Aorta (tissue), 5 donors: ENCODE data around the gene RACK1. TPM values are rescaled to one million over a fixed set of nuclear protein-coding genes. Genes with fewer than 3 reads are reported as not detected.
"Not testable (repeated sequence)": the region's sequence is repeated elsewhere in the genome, so short reads cannot be mapped to it uniquely, and the experiment has no call there.

Experiments
- ATAC-seq: fragments of 200-7000 bp; cut with Tn5 transposase; one replicate; pipeline ENCODE4 v1.9.1; 2022; ENCODE audit warnings: moderate library complexity; ENCODE audit not compliant: low FRiP score
- DNase-seq, 2 donors: peaks; one replicate each; pipeline ENCODE4 v3.0.0-alpha.2; 2020
- H3K27ac ChIP-seq, 2 donors: one replicate each; pipeline ENCODE4 v1.5.1; 2013; ENCODE audit warnings: low read length in 2 of 2, mild to moderate bottlenecking in 2 of 2, moderate library complexity in 2 of 2, control low read depth in 1 of 2, inconsistent platforms in 1 of 2, low read depth in 1 of 2
- H3K27me3 ChIP-seq, 2 donors: one replicate each; pipeline ENCODE4 v1.6.1; 2013; ENCODE audit warnings: control low read depth in 1 of 2, low read length in 1 of 2, mild to moderate bottlenecking in 1 of 2, moderate library complexity in 1 of 2; ENCODE audit not compliant: insufficient read depth in 2 of 2, control insufficient read depth in 1 of 2
- H3K36me3 ChIP-seq, 2 donors: one replicate each; pipeline ENCODE4 v1.6.1; 2013; ENCODE audit warnings: control low read depth in 1 of 2, low read length in 1 of 2, mild to moderate bottlenecking in 1 of 2; ENCODE audit not compliant: insufficient read depth in 2 of 2, control insufficient read depth in 1 of 2
- H3K4me1 ChIP-seq, 2 donors: one replicate each; pipeline ENCODE4 v1.6.1; 2013; ENCODE audit warnings: low read length in 2 of 2, control low read depth in 1 of 2, mild to moderate bottlenecking in 1 of 2, moderate library complexity in 1 of 2; ENCODE audit not compliant: insufficient read depth in 2 of 2, control insufficient read depth in 1 of 2
- H3K4me3 ChIP-seq, 2 donors: one replicate each; pipeline ENCODE4 v1.5.1; 2013; ENCODE audit warnings: low read length in 2 of 2, control low read depth in 1 of 2, mild to moderate bottlenecking in 1 of 2
- H3K9me3 ChIP-seq: one replicate; pipeline ENCODE4 v1.6.1; 2013; ENCODE audit warnings: mild to moderate bottlenecking, low read length; ENCODE audit not compliant: control insufficient read depth
- WGBS, 2 donors: extraction: QIAGEN DNeasy Blood & Tissue Kit; methylation state at CpG; one replicate each; pipeline ENCODE4 v1.1.7; 2013; 5-methylcytosine and 5-hydroxymethylcytosine counted together
- intact Hi-C, 2 donors: fragments of 100-400 bp; cut with DNase I; formaldehyde crosslinking; loops; one replicate each; pipeline versions ENCODE4 v1.14.2 to v1.15.0; 2022
- polyA plus RNA-seq, 2 donors: library from polyadenylated mRNA; stranded (reverse); fragments of 200-250 nt; gene quantifications; one replicate each; pipeline ENCODE4 v1.2.3, GENCODE V29; 2013
- total RNA-seq, 2 donors: library from RNA; stranded (reverse); fragmentation: NEBNext Ultra II Directional; extraction: Animal tissue kit (Norgen Biotek cat#: 25700); gene quantifications; one replicate each; pipeline ENCODE4 v1.2.1, GENCODE V29; 2021
- donor health status: healthy with polysubstance abuse.
- donor health status: Bipolar disorder and iron deficiency.
- donor health status: DM: no; HTN: no; CAD: no.
- donor health status: DM: no; HTN: no; CAD: no.
- donor health status: DM: yes; HTN: yes; CAD: no.

RACK1 gene
- total and polyA plus RNA-seq, 4 donors, result 922 to 2,024 (median 1,515) TPM

DNA sequence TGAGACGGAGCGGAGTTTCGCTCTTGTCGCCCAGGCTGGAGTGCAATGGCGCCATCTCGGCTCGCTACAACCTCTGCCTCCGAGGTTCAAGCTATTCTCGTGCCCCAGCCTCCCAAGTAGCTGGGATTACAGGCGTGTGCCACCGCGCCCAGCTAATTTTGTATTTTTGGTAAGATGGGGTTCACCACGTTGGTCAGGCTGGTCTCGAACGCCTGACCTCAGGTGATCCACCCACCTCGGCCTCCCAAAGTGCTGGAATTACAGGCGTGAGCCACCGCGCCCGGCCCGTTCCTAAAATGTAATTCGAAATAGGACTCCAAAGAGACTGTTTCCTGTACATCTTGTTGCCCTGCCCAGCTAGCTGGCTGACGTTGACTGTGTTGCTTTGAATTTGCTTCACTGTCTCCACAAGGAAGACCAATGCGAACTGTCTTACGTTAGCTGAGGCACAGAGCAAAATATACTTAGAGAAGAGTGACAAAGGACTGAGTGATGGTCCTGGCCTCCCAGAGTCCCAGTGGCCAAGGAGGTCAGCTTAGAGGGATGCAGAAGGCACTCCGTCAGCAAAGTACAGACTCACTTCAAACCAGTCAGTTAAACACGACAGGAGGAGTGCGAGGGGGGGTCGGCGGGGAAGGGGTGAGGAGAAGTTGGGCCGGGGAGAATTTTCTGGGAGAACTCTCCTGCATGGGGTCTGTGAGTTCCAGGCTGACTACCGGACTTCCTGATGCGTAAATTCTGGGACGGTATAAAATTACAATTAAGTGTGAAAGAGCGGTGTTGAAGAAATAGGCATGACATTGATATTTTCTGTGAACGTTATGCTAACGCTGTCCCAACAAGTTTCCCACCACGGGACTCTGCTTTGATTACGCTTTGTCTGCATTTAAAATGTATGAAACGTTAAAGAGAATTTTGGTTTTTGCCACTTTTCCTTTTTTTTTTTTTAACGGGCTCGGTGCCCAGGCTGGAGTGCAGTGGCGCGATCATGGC lies 27.4 kb downstream of the RACK1 start:
- H3K27me3 ChIP-seq, result no peaks in the 10 kb centered on the region
- H3K4me3 ChIP-seq, result peak overlapping the region in 1 of 2 donors; percentile 2
- no peaks in the 10 kb centered on the region for H3K36me3 ChIP-seq
- no peaks in the 10 kb centered on the region for H3K4me1 ChIP-seq
- no peaks in the 10 kb centered on the region for H3K9me3 ChIP-seq
- DNase-seq (no peak), ATAC-seq (no peak)
- H3K27ac ChIP-seq, result no peak overlapping the region
- WGBS, 2 donors, result 36 to 38% methylated on average over 44 of the region's 44 CpGs
- intact Hi-C loops, result loop anchor here in 1 of 2 donors (5.0 kb wide), 1 partner anchor 36 kb away; no protein-coding TSS in a partner anchor

DNA sequence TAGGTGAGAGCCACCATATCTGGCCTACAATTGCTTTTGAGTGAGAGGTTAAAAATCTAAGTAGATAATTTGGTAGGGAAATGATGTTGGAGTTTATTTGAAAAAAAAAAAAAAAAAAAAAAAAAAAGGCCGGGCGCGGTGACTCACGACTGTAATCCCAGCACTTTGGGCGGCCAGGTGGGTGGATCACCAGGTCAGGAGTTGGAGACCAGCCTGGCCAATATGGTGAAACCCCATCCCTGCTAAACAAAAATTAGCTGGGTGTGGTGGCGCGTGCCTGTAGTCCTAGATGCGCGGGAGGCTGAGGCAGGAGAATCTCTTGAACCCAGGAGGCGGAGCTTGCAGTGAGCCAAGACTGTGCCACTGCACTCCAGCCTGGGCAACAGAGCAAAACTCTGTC lies 29.5 kb downstream of the RACK1 start:
- 91 to 94% methylated on average over 10 of the region's 10 CpGs for WGBS, 2 donors
- H3K4me3 ChIP-seq, result not testable (repeated sequence)

DNA sequence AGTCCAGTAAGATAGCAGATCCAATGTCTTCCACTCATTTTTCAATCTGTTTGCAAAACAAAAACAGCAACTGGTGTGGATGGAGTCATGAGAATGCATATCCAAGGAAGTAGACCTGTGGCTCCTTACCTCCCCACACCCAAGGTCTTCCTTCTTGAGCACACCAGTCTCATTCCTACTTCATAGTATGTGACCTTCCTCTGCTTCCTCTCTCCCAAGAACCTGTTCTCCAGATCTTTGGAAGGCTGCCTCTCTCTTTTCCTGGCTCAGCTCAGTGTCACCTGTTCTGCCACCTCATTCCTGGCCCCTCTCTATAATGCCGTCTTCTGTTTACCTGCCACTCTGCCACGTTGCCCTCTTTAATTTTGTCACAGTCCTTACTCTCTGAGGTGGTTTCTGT lies 30.8 kb downstream of the RACK1 start:
- intact Hi-C loops, result no loop called here

More for the DNA sequence above, 29.5 kb downstream of the RACK1 start:
- H3K27me3 ChIP-seq, H3K9me3 ChIP-seq, ATAC-seq, H3K36me3 ChIP-seq, H3K4me1 ChIP-seq, H3K27ac ChIP-seq, intact Hi-C loops, DNase-seq: not testable (repeated sequence)

DNA sequence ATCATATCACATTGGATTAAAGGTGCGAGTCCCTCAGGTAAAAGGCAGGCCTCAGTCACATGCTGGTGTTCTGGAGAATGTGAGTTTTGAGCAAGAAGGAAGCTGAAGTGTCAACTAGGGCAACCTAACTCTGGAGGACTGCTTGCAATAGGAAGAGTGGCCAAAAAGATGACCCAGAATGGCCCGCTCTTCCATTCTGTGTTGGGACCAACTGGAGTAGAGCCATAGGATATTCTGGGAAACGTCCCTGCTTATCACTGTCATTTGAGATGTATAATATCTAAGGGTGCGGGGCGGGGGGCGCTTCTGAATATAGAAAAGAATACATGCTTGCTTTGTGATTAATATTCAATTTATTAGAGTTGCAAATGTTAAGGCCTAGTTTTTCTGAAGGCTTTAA lies 31.6 kb downstream of the RACK1 start:
- peak in 1 of 2 donors; percentile 9 for DNase-seq
- intact Hi-C loops, result no loop called here
- Histone ChIP-seq H3K4me1 (no peaks in the 10 kb centered on the region), H3K9me3 (no peaks in the 10 kb centered on the region), H3K27me3 (no peaks in the 10 kb centered on the region), H3K36me3 (no peaks in the 10 kb centered on the region), H3K27ac (no peak overlapping the region), H3K4me3 (no peak overlapping the region)
- WGBS, 2 donors, result 91 to 92% methylated on average over 6 of the region's 6 CpGs
- ATAC-seq, result no peak

More for the DNA sequence above, 30.8 kb downstream of the RACK1 start:
- Histone ChIP-seq H3K4me3 (no peak overlapping the region), H3K9me3 (no peaks in the 10 kb centered on the region), H3K27me3 (no peaks in the 10 kb centered on the region), H3K36me3 (no peaks in the 10 kb centered on the region), H3K27ac (no peak overlapping the region), H3K4me1 (no peaks in the 10 kb centered on the region)
- 79 to 85% methylated on average over 2 of the region's 2 CpGs for WGBS, 2 donors
- no peak for DNase-seq
- ATAC-seq, result no peak

DNA sequence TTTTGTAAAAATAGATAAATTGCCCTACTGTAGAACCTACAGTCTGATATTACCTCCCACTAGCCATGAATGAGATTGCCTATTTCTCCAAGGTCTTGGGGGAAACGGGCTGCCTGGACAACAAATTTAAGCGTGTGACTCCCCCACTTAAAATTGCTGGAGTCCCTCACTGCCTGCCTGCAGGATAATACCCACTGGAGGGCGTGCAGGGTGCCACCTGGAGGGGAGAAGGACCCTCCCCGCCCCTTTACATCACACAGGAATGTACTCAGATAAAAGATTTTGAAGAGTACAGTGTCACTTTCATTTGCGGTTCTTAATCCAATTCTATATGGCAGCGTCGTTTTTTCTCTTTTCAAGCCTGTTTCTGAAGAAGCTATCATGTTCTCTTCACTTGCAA lies 32.5 kb downstream of the RACK1 start:
- 65 to 76% methylated on average over 7 of the region's 7 CpGs for WGBS, 2 donors
- no peak for ATAC-seq
- intact Hi-C loops, result no loop called here

DNA sequence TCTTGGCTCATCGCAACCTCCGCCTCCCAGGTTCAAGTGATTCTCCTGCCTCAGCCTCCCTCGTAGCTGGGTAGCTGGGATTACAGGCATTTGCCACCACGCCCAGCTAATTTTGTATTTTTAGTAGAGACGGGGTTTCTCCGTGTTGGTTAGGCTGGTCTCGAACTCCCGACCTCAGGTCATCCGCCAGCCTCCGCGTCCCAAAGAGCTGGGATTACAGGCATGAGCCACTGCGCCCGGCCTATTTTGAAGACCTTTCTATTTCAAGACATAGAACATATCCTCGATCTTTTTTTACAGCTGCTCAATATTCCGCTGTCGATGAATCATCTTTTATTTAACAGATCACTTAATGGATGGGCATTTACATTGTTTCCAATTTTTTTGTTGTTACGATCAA lies 33.0 kb downstream of the RACK1 start:
- peak; percentile 34 to 36 for DNase-seq
- 75 to 78% methylated on average over 17 of the region's 17 CpGs for WGBS, 2 donors
- ATAC-seq, H3K36me3 ChIP-seq, H3K27ac ChIP-seq, intact Hi-C loops, H3K4me1 ChIP-seq, H3K4me3 ChIP-seq, H3K9me3 ChIP-seq, H3K27me3 ChIP-seq: not testable (repeated sequence)

More for the DNA sequence above, 32.5 kb downstream of the RACK1 start:
- Histone ChIP-seq H3K36me3 (no peaks in the 10 kb centered on the region), H3K27ac (no peak overlapping the region), H3K4me1 (no peaks in the 10 kb centered on the region), H3K9me3 (no peaks in the 10 kb centered on the region), H3K27me3 (no peaks in the 10 kb centered on the region), H3K4me3 (no peak overlapping the region)
- no peak for DNase-seq

DNA sequence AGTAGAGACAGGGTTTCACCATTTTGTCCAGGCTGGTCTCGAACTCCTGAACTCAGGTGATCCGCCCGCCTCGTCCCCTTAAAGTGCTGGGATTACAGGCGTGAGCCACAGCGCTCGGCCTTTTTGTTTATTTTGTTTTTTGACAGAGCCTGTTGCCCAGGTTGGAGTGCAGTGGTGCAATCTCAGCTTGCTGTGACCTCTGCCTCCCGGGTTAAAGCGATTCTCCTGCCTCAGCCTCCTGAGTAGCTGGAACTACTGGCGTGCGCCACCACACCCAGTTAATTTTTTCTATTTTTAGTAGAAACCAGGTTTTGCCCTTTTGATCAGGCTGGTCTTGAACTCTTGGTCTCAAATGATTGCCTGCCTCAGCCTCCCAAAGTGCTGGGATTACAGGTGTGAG lies 33.6 kb downstream of the RACK1 start:
- H3K36me3 ChIP-seq, H3K4me1 ChIP-seq, H3K4me3 ChIP-seq, H3K9me3 ChIP-seq, H3K27ac ChIP-seq, intact Hi-C loops, ATAC-seq, H3K27me3 ChIP-seq: not testable (repeated sequence)
- 75 to 83% methylated on average over 11 of the region's 11 CpGs for WGBS, 2 donors
- peak in 1 of 2 donors; percentile 33 for DNase-seq

DNA sequence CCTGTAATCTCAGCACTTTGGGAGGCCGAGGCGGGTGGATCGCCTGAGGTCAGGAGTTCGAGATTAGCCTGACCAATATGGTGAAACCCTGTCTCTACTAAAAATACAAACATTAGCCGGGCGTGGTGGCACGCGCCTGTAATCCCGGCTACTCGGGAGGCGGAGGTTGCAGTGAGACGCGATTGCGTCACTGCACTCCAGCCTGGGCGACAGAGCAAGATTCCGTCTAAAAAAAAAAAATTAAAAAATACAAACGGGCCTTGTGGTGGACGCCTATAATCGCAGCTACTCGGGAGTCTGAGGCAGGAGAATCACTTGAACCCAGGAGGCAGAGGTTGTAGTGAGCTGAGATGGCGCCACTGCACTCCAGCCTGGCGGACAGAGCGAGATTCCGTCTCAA lies 34.7 kb downstream of the RACK1 start:
- H3K27me3 ChIP-seq, H3K9me3 ChIP-seq, H3K36me3 ChIP-seq, H3K4me1 ChIP-seq, DNase-seq, intact Hi-C loops, ATAC-seq, H3K4me3 ChIP-seq, H3K27ac ChIP-seq: not testable (repeated sequence)
- WGBS, 2 donors, result 81 to 89% methylated on average over 24 of the region's 24 CpGs

DNA sequence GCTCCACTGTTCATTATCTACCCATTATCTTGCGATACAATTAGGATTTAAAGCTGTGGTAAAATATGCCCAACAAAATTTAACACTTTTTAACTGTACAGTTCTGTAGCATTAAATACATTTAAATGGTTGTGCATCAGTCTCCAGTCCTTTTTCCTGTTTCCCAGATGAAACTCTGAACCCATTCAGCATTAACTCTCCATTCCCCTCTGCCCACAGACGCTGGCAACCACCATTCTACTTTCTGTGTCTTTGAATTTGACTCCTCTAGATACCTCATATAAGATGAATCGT lies 35.8 kb downstream of the RACK1 start:
- DNase-seq (no peak), ATAC-seq (no peak)
- Histone ChIP-seq H3K9me3 (no peaks in the 10 kb centered on the region), H3K27ac (no peak overlapping the region), H3K27me3 (no peaks in the 10 kb centered on the region), H3K36me3 (no peaks in the 10 kb centered on the region), H3K4me3 (no peak overlapping the region), H3K4me1 (no peaks in the 10 kb centered on the region)
- intact Hi-C loops, result loop anchor here (1.0 to 2.0 kb wide), 3 partner anchors 10 to 19 kb away; partner anchors contain the start of gene TRIM41 (in 1 of the 2)
- WGBS, 2 donors, result 43 to 50% methylated on average over 3 of the region's 3 CpGs
